Endothelial cell (in vitro differentiated cells): ENCODE results near the gene PIKFYVE. TPM values are rescaled to one million over a fixed set of nuclear protein-coding genes. Genes with fewer than 3 reads are reported as not detected.
A peak's percentile ranks its signal among the peaks of the same experiment; 100 is the strongest.
"Not testable (repeated sequence)": the region's sequence is repeated elsewhere in the genome, so short reads cannot be mapped to it uniquely, and the experiment has no call there.

ENCODE experiments used
- DNase-seq: peaks from one replicate; pipeline ENCODE4 v3.0.0; 2021; ENCODE audit warnings: low spot score
- H3K27ac Mint-ChIP-seq: one replicate; pipeline ENCODE4 v1.8.0; 2021; ENCODE audit warnings: mixed read lengths, inconsistent platforms; ENCODE audit not compliant: unreplicated experiment
- H3K27me3 Mint-ChIP-seq: one replicate; pipeline ENCODE4 v1.8.0; 2021; ENCODE audit warnings: mild to moderate bottlenecking, moderate library complexity, mixed read lengths, inconsistent platforms; ENCODE audit not compliant: unreplicated experiment
- H3K36me3 Mint-ChIP-seq: one replicate; pipeline ENCODE4 v1.8.0; 2021; ENCODE audit warnings: mild to moderate bottlenecking, low read depth, mixed read lengths, inconsistent platforms; ENCODE audit not compliant: unreplicated experiment
- H3K4me1 Mint-ChIP-seq: one replicate; pipeline ENCODE4 v1.8.0; 2021; ENCODE audit warnings: mild to moderate bottlenecking, mixed read lengths, inconsistent platforms; ENCODE audit not compliant: unreplicated experiment
- H3K4me3 Mint-ChIP-seq: one replicate; pipeline ENCODE4 v1.8.0; 2021; ENCODE audit warnings: mild to moderate bottlenecking, mixed read lengths, inconsistent platforms; ENCODE audit not compliant: unreplicated experiment
- H3K9me3 Mint-ChIP-seq: one replicate; pipeline ENCODE4 v1.8.0; 2021; ENCODE audit warnings: mixed read lengths, inconsistent platforms; ENCODE audit not compliant: unreplicated experiment
- total RNA-seq: library from RNA; stranded (reverse); fragmentation: NEBNext Ultra II Directional; extraction: Animal tissue kit (Norgen Biotek cat#: 25700); gene quantifications from one replicate; pipeline ENCODE4 v1.2.1, GENCODE V29; 2021; ENCODE audit not compliant: unreplicated experiment
- TF ChIP-seq, protein P1 (sequence below): fragments of 200-600 bp; sonication (generic); IDR thresholded peaks from one replicate; pipeline ENCODE4 v1.5.0; 2021; ENCODE audit warnings: antibody characterized with exemption; ENCODE audit not compliant: unreplicated experiment

Gene PIKFYVE
- total RNA-seq, 1 donor from 2014 or later: 52.7 TPM

DNA sequence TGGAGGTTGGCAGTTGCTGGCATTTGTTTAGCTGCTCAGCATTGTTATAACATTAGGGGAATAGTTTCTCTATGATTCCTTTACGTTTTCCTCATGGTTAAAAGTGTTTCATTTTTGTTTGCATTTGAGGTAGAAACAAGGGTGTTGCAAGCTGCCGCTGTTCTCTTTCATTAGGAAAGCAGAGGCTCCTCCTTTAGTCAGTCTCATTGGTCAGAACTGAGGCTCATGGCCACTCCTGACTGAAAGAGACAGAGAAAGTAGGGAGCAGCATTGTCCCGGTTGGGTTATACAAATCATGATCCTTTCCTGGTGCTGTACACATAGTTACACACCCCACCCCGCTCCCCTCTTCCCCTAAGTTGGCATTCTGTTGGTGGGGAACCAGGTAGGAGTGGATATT lies 80.7 kb downstream of the PIKFYVE start:
- peaks cover 34% of the 10 kb centered on the region for H3K36me3 Mint-ChIP-seq
- no peaks in the 10 kb centered on the region for H3K9me3 Mint-ChIP-seq
- TF ChIP-seq, protein P1, sequence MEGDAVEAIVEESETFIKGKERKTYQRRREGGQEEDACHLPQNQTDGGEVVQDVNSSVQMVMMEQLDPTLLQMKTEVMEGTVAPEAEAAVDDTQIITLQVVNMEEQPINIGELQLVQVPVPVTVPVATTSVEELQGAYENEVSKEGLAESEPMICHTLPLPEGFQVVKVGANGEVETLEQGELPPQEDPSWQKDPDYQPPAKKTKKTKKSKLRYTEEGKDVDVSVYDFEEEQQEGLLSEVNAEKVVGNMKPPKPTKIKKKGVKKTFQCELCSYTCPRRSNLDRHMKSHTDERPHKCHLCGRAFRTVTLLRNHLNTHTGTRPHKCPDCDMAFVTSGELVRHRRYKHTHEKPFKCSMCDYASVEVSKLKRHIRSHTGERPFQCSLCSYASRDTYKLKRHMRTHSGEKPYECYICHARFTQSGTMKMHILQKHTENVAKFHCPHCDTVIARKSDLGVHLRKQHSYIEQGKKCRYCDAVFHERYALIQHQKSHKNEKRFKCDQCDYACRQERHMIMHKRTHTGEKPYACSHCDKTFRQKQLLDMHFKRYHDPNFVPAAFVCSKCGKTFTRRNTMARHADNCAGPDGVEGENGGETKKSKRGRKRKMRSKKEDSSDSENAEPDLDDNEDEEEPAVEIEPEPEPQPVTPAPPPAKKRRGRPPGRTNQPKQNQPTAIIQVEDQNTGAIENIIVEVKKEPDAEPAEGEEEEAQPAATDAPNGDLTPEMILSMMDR: no peak
- DNase-seq: no peak
- no peak overlapping the region for H3K4me3 Mint-ChIP-seq
- H3K27me3 Mint-ChIP-seq: peaks cover 1% of the 10 kb centered on the region
- H3K27ac Mint-ChIP-seq: no peak overlapping the region
- H3K4me1 Mint-ChIP-seq: no peaks in the 10 kb centered on the region

DNA sequence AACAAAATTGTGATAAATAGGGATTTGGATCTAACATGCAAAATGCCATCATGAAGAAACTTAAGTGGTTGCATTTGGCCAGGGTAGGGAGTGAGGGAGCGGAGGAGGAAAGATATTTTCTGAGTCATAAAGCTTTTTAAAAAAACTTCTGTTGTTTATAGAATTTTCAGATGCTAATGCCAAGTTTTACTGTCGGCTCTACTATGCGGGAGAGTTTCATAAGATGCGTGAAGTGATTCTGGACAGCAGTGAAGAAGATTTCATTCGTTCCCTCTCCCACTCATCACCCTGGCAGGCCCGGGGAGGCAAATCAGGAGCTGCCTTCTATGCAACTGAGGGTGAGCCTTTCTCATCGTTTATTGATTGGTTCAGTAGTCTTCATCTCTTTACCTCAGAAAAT lies 84.6 kb downstream of the PIKFYVE start:
- H3K27ac Mint-ChIP-seq: no peak overlapping the region
- H3K27me3 Mint-ChIP-seq: no peaks in the 10 kb centered on the region
- DNase-seq: no peak
- H3K9me3 Mint-ChIP-seq: no peaks in the 10 kb centered on the region
- peaks cover 47% of the 10 kb centered on the region for H3K36me3 Mint-ChIP-seq
- no peaks in the 10 kb centered on the region for H3K4me1 Mint-ChIP-seq
- TF ChIP-seq, protein P1: no peak
- H3K4me3 Mint-ChIP-seq: no peak overlapping the region

DNA sequence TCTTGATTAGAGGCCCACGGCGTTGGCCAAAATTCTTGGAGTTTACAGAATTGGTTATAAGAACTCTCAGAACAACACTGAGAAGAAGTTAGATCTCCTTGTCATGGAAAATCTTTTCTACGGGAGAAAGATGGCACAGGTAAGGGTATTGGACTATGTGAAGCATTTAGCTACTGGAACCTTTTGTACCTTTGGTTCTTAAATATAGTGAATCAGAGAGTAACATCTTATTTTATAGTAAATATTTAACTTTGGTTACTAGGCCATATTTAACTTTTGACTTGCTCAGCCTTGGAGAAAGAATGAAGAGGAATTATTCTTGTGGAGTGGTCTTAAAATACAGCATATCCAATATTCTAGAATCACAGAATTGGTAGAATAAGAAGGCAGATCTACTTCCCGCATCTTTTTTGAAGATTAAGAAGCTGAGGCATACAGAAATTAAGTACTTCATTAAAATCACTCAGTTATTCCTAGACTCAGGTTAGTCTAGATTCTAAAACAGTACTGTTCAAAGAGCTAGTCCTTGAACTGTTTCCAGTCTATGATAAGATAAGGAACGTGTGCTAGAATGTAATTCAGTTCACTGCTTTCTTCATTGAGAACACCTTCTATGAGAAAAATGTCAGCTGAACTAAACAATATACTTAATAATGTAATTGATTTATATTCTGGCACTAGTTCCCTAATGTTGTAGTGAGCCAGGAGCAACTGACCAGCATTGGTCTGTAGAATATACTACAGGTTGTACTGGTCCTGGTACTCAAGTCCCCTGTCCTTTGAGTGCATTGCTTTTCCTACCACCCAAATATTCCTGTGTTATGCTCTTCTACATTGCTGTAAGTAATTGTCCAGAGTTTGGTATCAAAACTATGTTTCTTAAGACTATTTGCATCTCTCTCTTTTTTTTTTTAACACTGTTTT lies 86.9 kb downstream of the PIKFYVE start:
- Mint-ChIP-seq H3K36me3 (peaks cover 41% of the 10 kb centered on the region), H3K4me3 (peak overlapping the region; percentile 4), H3K4me1 (peaks cover 6% of the 10 kb centered on the region), H3K27ac (no peak overlapping the region), H3K27me3 (no peaks in the 10 kb centered on the region), H3K9me3 (no peaks in the 10 kb centered on the region)
- TF ChIP-seq, protein P1: no peak
- no peak for DNase-seq

DNA sequence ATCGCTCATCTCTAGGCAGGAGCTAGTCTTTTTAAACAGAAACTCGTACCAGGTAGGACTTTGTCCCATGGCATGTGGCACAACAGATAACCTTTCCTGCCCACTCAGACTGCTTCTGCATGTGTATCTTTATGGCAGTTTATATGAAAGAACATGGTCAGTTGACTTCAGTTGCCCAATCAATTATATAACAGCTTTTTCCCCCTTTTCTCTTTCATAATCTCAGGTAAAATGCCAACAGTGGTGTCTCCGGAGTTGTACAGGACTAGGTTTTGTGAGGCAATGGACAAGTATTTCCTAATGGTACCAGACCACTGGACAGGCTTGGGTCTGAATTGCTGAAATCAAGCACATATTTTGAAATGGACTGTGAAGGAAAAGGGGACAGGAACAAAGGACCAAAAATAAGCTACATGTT lies 88.9 kb downstream of the PIKFYVE start:
- H3K4me1 Mint-ChIP-seq: peaks cover 8% of the 10 kb centered on the region
- H3K27me3 Mint-ChIP-seq: peaks cover 2% of the 10 kb centered on the region
- no peak for DNase-seq
- H3K9me3 Mint-ChIP-seq: no peaks in the 10 kb centered on the region
- H3K36me3 Mint-ChIP-seq: peaks cover 43% of the 10 kb centered on the region
- no peak overlapping the region for H3K4me3 Mint-ChIP-seq
- TF ChIP-seq, protein P1: no peak
- H3K27ac Mint-ChIP-seq: peak overlapping the region; percentile 16

DNA sequence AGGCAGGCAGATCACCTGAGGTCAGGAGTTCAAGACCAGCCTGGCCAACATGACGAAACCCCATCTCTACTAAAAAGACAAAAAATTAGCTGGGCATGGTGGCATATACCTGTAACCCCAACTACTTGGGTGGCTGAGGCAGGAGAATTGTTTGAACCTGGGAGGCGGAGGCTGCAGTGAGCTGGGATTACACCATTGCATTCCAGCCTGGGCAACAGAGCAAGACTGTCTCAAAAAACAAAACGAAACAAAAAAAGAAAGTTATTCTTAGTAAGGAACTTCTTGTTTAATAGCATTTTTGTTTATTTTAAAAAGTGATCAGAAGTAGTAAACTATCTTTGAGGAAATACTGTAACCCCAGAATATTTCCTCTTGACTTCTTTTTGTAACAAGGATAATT lies 90.4 kb downstream of the PIKFYVE start:
- not testable (repeated sequence) for H3K4me3 Mint-ChIP-seq, DNase-seq, H3K9me3 Mint-ChIP-seq, H3K27ac Mint-ChIP-seq, H3K4me1 Mint-ChIP-seq, H3K27me3 Mint-ChIP-seq
- peaks cover 37% of the 10 kb centered on the region for H3K36me3 Mint-ChIP-seq
